Measurements from ENCODE around the gene FAM240B.

- TF ChIP-seq POLR2A (IDR thresholded peaks at IDR 0.05) = no peak
- TF ChIP-seq, protein P1, sequence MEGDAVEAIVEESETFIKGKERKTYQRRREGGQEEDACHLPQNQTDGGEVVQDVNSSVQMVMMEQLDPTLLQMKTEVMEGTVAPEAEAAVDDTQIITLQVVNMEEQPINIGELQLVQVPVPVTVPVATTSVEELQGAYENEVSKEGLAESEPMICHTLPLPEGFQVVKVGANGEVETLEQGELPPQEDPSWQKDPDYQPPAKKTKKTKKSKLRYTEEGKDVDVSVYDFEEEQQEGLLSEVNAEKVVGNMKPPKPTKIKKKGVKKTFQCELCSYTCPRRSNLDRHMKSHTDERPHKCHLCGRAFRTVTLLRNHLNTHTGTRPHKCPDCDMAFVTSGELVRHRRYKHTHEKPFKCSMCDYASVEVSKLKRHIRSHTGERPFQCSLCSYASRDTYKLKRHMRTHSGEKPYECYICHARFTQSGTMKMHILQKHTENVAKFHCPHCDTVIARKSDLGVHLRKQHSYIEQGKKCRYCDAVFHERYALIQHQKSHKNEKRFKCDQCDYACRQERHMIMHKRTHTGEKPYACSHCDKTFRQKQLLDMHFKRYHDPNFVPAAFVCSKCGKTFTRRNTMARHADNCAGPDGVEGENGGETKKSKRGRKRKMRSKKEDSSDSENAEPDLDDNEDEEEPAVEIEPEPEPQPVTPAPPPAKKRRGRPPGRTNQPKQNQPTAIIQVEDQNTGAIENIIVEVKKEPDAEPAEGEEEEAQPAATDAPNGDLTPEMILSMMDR (IDR thresholded peaks at IDR 0.05) = no peak
- no peak for TF ChIP-seq POLR2AphosphoS5 (IDR thresholded peaks at IDR 0.05)
Observed at GRCh38 chr9:38746303-38746702, 26.4 kb upstream of the FAM240B start.

Data from breast epithelium (tissue), 3 donors.